CD14-positive monocyte (primary cell): ENCODE measurements around the gene MSX1. TPM values are rescaled to one million over a fixed set of nuclear protein-coding genes. Genes with fewer than 3 reads are reported as not detected.
A peak's percentile ranks its signal among the peaks of the same experiment; 100 is the strongest.

Experiments used
- DNase-seq, 3 donors: peaks; one replicate each; pipeline ENCODE4 v3.0.0-alpha.2; 2011 to 2022
- H2AFZ ChIP-seq: 2 replicates; pipeline ENCODE4 v1.6.0; 2012; ENCODE audit warnings: mild to moderate bottlenecking, low read depth, low read length, inconsistent platforms; ENCODE audit not compliant: insufficient read depth, poor library complexity, severe bottlenecking
- H3K27ac ChIP-seq, 2 donors: 1 replicate in 1 of 2; 2 replicates in 1 of 2; pipeline ENCODE4 v1.5.1; 2012 to 2013; ENCODE audit warnings: low read length in 2 of 2, control low read depth in 1 of 2, inconsistent platforms in 1 of 2, low read depth in 1 of 2, mild to moderate bottlenecking in 1 of 2
- H3K27me3 ChIP-seq, 2 donors: one replicate each; pipeline versions ENCODE4 v1.6.0 to v1.6.1; 2011 to 2013; ENCODE audit warnings: low read length in 2 of 2; ENCODE audit not compliant: control insufficient read depth in 2 of 2, insufficient read depth in 2 of 2
- H3K36me3 ChIP-seq, 2 donors: replicated peaks in 1 of 2; 1 replicate in 1 of 2; 2 replicates in 1 of 2; pipeline versions ENCODE4 v1.5.1 to v1.6.1; 2012 to 2013; ENCODE audit warnings: low read length in 2 of 2, control low read depth in 1 of 2, inconsistent platforms in 1 of 2, mild to moderate bottlenecking in 1 of 2; ENCODE audit not compliant: insufficient read depth in 2 of 2, control insufficient read depth in 1 of 2
- H3K4me1 ChIP-seq, 2 donors: 1 replicate in 1 of 2; 2 replicates in 1 of 2; pipeline versions ENCODE4 v1.5.1 to v1.6.1; 2012 to 2013; ENCODE audit warnings: low read length in 2 of 2, control low read depth in 1 of 2, inconsistent platforms in 1 of 2, mild to moderate bottlenecking in 1 of 2, moderate library complexity in 1 of 2; ENCODE audit not compliant: insufficient read depth in 2 of 2, control insufficient read depth in 1 of 2
- H3K4me2 ChIP-seq: replicated peaks from 2 replicates; pipeline ENCODE3; 2012; ENCODE audit warnings: low read length, moderate library complexity, mild to moderate bottlenecking; ENCODE audit not compliant: poor library complexity, severe bottlenecking; ENCODE audit errors: extremely low read depth
- H3K4me3 ChIP-seq, 3 experiments: fragments of 200-600 bp in 1 of 3; sonication (generic) in 1 of 3; replicated peaks in 1 of 3; 1 replicate in 2 of 3; 2 replicates in 1 of 3; pipeline ENCODE4 v1.5.1; 2011 to 2013; ENCODE audit warnings: low read length in 3 of 3, mild to moderate bottlenecking in 3 of 3, control low read depth in 2 of 3, low read depth in 2 of 3, inconsistent platforms in 1 of 3, moderate library complexity in 1 of 3
- H3K79me2 ChIP-seq: 2 replicates; pipeline ENCODE4 v1.6.0; 2012; ENCODE audit warnings: mild to moderate bottlenecking, control low read depth, inconsistent platforms, low read length, moderate library complexity; ENCODE audit not compliant: insufficient read depth
- H3K9ac ChIP-seq: 2 replicates; pipeline ENCODE4 v1.6.0; 2017; ENCODE audit warnings: low read length, mild to moderate bottlenecking; ENCODE audit not compliant: insufficient read depth, poor library complexity, severe bottlenecking
- H3K9me3 ChIP-seq, 2 donors: replicated peaks in 1 of 2; 1 replicate in 1 of 2; 2 replicates in 1 of 2; pipeline versions ENCODE4 v1.5.1 to v1.6.1; 2012 to 2013; ENCODE audit warnings: low read length in 2 of 2, control low read depth in 1 of 2; ENCODE audit not compliant: control insufficient read depth in 1 of 2, insufficient read depth in 1 of 2
- H4K20me1 ChIP-seq: 2 replicates; pipeline ENCODE4 v1.6.0; 2012; ENCODE audit warnings: mild to moderate bottlenecking, low read length, control low read depth, moderate library complexity; ENCODE audit not compliant: insufficient read depth
- H3K27ac Mint-ChIP-seq, 7 donors: one replicate each; pipeline ENCODE4 v1.8.0; 2020; ENCODE audit warnings: mild to moderate bottlenecking in 7 of 7, mixed read lengths in 7 of 7, moderate library complexity in 6 of 7, inconsistent platforms in 2 of 7
- H3K27me3 Mint-ChIP-seq, 3 donors: one replicate each; pipeline ENCODE4 v1.8.0; 2021 to 2022; ENCODE audit warnings: low read depth in 3 of 3, mild to moderate bottlenecking in 3 of 3, mixed read lengths in 3 of 3, moderate library complexity in 3 of 3, inconsistent platforms in 1 of 3
- H3K36me3 Mint-ChIP-seq, 2 donors: one replicate each; pipeline ENCODE4 v1.8.0; 2020; ENCODE audit warnings: mixed read lengths in 2 of 2, inconsistent platforms in 1 of 2, mild to moderate bottlenecking in 1 of 2
- H3K4me1 Mint-ChIP-seq: one replicate; pipeline ENCODE4 v1.8.0; 2020; ENCODE audit warnings: mild to moderate bottlenecking, mixed read lengths
- H3K4me3 Mint-ChIP-seq, 2 donors: one replicate each; pipeline ENCODE4 v1.8.0; 2020; ENCODE audit warnings: mild to moderate bottlenecking in 2 of 2, mixed read lengths in 2 of 2, moderate library complexity in 1 of 2
- H3K9me3 Mint-ChIP-seq, 7 donors: one replicate each; pipeline ENCODE4 v1.8.0; 2020 to 2022; ENCODE audit warnings: mixed read lengths in 7 of 7, mild to moderate bottlenecking in 6 of 7, moderate library complexity in 6 of 7, inconsistent platforms in 2 of 7
- CTCF ChIP-seq: fragments of 200-600 bp; IDR thresholded peaks from one replicate; pipeline ENCODE4 v1.8.0; 2022; ENCODE audit warnings: antibody characterized with exemption, mild to moderate bottlenecking
- WGBS: methylation state at CpG from one replicate; pipeline ENCODE4 v1.1.5; 2013; ENCODE audit warnings: missing lambda C conversion rate; ENCODE audit not compliant: insufficient coverage; 5-methylcytosine and 5-hydroxymethylcytosine counted together
- intact Hi-C, 2 donors: fragments of 100-400 bp; cut with micrococcal nuclease; formaldehyde crosslinking; loops; one replicate each; pipeline versions ENCODE4 v1.15.0 to v1.15.1; 2023
- polyA plus RNA-seq, 3 donors: library from polyadenylated mRNA; depleted of rRNA in 1 of 3; unstranded in 2 of 3; stranded (reverse) in 1 of 3; fragments of 300-500 nt in 2 of 3; fragments of >200 nt in 1 of 3; fragmentation: Illumina TruSeq in 2 of 3; gene quantifications; 1 replicate in 2 of 3; 2 replicates in 1 of 3; pipeline ENCODE4 v1.2.3, GENCODE V29; 2012 to 2021

MSX1 gene
- polyA plus RNA-seq, 3 donors = not detected

GRCh38 chr4:4856071-4857000 lies 3.1 kb upstream of the MSX1 start:
- Mint-ChIP-seq H3K27me3 (peaks cover 83 to 96% (median 89%) of the 10 kb centered on the region in 3 donors), H3K36me3 (peaks cover 9 to 24% of the 10 kb centered on the region in 2 donors), H3K9me3 (peaks cover 10 to 58% (median 39%) of the 10 kb centered on the region in 7 donors), H3K4me3 (peak overlapping the region; percentile 32 to 87), H3K4me1 (peaks cover 48% of the 10 kb centered on the region), H3K27ac (peak overlapping the region in 2 of 7 donors; percentile 6 to 75)
- no peak overlapping the region for H3K4me2 ChIP-seq
- WGBS = under 1% methylated on average over 57 of the region's 61 CpGs
- H3K27ac ChIP-seq = no peak overlapping the region
- no peaks in the 10 kb centered on the region for H4K20me1 ChIP-seq
- peaks cover 20 to 21% of the 10 kb centered on the region in 2 donors for H3K4me1 ChIP-seq
- H2AFZ ChIP-seq = no peak overlapping the region
- no peaks in the 10 kb centered on the region for H3K36me3 ChIP-seq
- intact Hi-C loops = no loop called here
- H3K9ac ChIP-seq = no peak overlapping the region
- H3K9me3 ChIP-seq = peaks cover 20 to 69% of the 10 kb centered on the region in 2 donors
- peaks cover 76 to 92% of the 10 kb centered on the region in 2 donors for H3K27me3 ChIP-seq
- no peak for DNase-seq
- H3K79me2 ChIP-seq = no peaks in the 10 kb centered on the region
- TF ChIP-seq CTCF = no peak
- no peak overlapping the region for H3K4me3 ChIP-seq

DNA sequence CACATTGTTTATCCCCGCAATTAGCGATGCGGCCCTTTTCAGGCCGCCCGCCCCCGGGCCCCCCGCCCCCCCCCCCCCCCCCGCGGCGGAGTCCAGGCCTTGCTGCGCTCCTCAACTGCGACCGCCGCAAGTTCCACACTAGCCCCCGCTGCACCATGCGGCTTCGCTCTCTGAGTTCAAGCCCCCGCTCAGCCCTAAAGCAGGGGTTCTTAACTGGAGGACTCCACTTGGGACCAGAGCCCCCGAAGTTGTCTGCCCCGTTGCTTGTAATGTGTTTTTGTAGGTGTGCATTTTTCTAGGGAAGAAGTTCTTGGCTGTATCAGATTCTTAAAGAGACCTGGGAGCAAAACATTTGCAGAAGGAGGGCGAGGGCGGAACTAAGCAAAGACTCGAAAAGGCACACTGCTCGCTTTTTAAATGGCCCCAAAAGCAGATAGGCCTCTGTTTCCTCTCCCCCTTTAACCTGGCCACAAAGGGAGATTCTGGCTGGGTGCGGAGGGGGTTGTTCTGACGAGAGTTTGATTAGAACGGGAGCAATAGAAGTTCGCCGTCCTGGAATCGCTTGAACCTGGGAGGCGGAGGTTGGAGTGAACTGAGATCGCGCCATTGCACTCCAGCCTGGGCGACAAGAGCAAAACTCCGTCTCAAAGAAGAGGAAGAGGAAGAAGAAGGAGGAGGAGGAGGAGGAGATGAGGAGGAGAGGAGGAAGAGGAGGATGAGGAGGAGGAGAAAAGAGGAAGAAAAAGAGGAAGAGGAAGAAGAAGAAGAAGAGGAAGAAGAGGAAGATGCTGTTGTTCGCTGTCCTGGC lies 2.3 kb upstream of the MSX1 start:
- Mint-ChIP-seq H3K36me3 (peaks cover 9 to 24% of the 10 kb centered on the region in 2 donors), H3K27me3 (peaks cover 84 to 96% (median 89%) of the 10 kb centered on the region in 3 donors), H3K9me3 (peaks cover 10 to 65% (median 39%) of the 10 kb centered on the region in 7 donors), H3K4me1 (peaks cover 51% of the 10 kb centered on the region), H3K27ac (peak overlapping the region in 1 of 7 donors; percentile 23), H3K4me3 (peak overlapping the region in 1 of 2 donors; percentile 80)
- intact Hi-C loops = no loop called here
- no peak for DNase-seq
- Histone ChIP-seq H3K4me2 (no peak overlapping the region), H3K9ac (no peak overlapping the region), H3K36me3 (no peaks in the 10 kb centered on the region), H3K4me3 (no peak overlapping the region), H3K27me3 (peaks cover 82 to 92% of the 10 kb centered on the region in 2 donors), H3K27ac (no peak overlapping the region), H3K4me1 (peaks cover 20 to 21% of the 10 kb centered on the region in 2 donors), H3K9me3 (peaks cover 25 to 74% of the 10 kb centered on the region in 2 donors), H4K20me1 (no peaks in the 10 kb centered on the region), H2AFZ (no peak overlapping the region), H3K79me2 (no peaks in the 10 kb centered on the region)
- no peak for TF ChIP-seq CTCF
- 16% methylated on average over 17 of the region's 36 CpGs for WGBS
